Activated B cell treated with CpG ODN at 0.5 μM for 24 hours (primary cell): Measurements from ENCODE around the gene OR1S2. TPM values are rescaled to one million over a fixed set of nuclear protein-coding genes. Genes with fewer than 3 reads are reported as not detected.

ENCODE experiments used
- ATAC-seq: fragments of 200-7000 bp; cut with Tn5 transposase; one replicate; pipeline ENCODE4 v1.10.0; 2021; ENCODE audit warnings: low read depth, mild to moderate bottlenecking, moderate library complexity
- CTCF ChIA-PET: fragments of 350-600 bp; sonication (Branson Sonifier 250); formaldehyde crosslinking; loops from one replicate; lab custom pipeline; 2021; ENCODE audit warnings: antibody characterized with exemption; lab: Charles Lee
- POLR2A ChIA-PET: fragments of 350-600 bp; sonication (Branson Sonifier 250); formaldehyde crosslinking; loops from one replicate; lab custom pipeline; 2021; ENCODE audit warnings: antibody characterized with exemption; lab: Charles Lee
- DNase-seq: peaks from one replicate; pipeline ENCODE4 v3.0.0; 2022
- H3K27ac Mint-ChIP-seq: one replicate; pipeline ENCODE4 v1.8.0; 2020; ENCODE audit warnings: mixed read lengths
- H3K27me3 Mint-ChIP-seq: one replicate; pipeline ENCODE4 v1.8.0; 2021; ENCODE audit warnings: mixed read lengths
- H3K36me3 Mint-ChIP-seq: one replicate; pipeline ENCODE4 v1.8.0; 2021; ENCODE audit warnings: low read depth, mixed read lengths
- H3K4me1 Mint-ChIP-seq: one replicate; pipeline ENCODE4 v1.8.0; 2021; ENCODE audit warnings: mixed read lengths
- H3K4me3 Mint-ChIP-seq: one replicate; pipeline ENCODE4 v1.8.0; 2020; ENCODE audit warnings: mild to moderate bottlenecking, mixed read lengths
- H3K9me3 Mint-ChIP-seq: one replicate; pipeline ENCODE4 v1.8.0; 2020; ENCODE audit warnings: mixed read lengths
- intact Hi-C: fragments of 100-400 bp; cut with micrococcal nuclease; formaldehyde crosslinking; loops from one replicate; pipeline ENCODE4 v1.15.1; 2024
- total RNA-seq: library from RNA; stranded (reverse); gene quantifications from 2 replicates; pipeline ENCODE4 v1.2.3, GENCODE V29; 2022
- TF ChIP-seq, protein P1 (sequence below): fragments of 200-600 bp; IDR thresholded peaks from one replicate; pipeline ENCODE4 v1.8.0; 2022; ENCODE audit warnings: antibody characterized with exemption, mild to moderate bottlenecking

Gene OR1S2
- total RNA-seq, 1 donor from 2014 or later: not detected

DNA sequence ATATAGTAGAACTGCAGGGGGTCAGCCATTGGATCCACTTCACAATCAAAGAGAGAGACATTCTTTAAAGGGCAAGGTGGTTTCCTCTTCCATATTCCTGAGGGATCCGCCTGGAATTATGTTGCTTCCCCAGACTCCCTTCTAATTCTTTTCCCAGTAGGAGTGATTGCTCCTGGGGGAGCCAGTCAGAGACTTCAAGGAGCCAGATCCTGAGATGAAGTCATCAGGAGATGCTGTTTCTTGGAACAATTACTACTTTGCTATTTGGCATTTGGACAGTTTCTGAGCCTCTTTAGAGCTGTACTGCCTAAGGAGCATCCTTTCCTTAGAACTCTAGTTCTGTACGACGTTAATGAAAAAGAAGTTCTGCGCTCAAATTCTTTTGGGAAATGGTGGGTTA, 17.0 kb downstream of the OR1S2 start:
- no peak overlapping the region for H3K27ac Mint-ChIP-seq
- no peaks in the 10 kb centered on the region for H3K27me3 Mint-ChIP-seq
- no peak overlapping the region for H3K4me3 Mint-ChIP-seq
- POLR2A ChIA-PET: no interaction called here
- CTCF ChIA-PET: no interaction called here
- intact Hi-C loops: no loop called here
- ATAC-seq: no peak
- DNase-seq: no peak
- H3K4me1 Mint-ChIP-seq: no peaks in the 10 kb centered on the region
- H3K9me3 Mint-ChIP-seq: no peaks in the 10 kb centered on the region
- H3K36me3 Mint-ChIP-seq: no peaks in the 10 kb centered on the region
- TF ChIP-seq, protein P1, sequence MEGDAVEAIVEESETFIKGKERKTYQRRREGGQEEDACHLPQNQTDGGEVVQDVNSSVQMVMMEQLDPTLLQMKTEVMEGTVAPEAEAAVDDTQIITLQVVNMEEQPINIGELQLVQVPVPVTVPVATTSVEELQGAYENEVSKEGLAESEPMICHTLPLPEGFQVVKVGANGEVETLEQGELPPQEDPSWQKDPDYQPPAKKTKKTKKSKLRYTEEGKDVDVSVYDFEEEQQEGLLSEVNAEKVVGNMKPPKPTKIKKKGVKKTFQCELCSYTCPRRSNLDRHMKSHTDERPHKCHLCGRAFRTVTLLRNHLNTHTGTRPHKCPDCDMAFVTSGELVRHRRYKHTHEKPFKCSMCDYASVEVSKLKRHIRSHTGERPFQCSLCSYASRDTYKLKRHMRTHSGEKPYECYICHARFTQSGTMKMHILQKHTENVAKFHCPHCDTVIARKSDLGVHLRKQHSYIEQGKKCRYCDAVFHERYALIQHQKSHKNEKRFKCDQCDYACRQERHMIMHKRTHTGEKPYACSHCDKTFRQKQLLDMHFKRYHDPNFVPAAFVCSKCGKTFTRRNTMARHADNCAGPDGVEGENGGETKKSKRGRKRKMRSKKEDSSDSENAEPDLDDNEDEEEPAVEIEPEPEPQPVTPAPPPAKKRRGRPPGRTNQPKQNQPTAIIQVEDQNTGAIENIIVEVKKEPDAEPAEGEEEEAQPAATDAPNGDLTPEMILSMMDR: no peak

DNA sequence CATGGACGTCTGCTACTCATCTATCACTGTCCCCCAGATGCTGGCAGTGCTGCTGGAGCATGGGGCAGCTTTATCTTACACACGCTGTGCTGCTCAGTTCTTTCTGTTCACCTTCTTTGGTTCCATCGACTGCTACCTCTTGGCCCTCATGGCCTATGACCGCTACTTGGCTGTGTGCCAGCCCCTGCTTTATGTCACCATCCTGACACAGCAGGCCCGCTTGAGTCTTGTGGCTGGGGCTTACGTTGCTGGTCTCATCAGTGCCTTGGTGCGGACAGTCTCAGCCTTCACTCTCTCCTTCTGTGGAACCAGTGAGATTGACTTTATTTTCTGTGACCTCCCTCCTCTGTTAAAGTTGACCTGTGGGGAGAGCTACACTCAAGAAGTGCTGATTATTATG, 24.3 kb downstream of the OR1S2 start:
- CTCF ChIA-PET: no interaction called here
- Mint-ChIP-seq H3K4me1 (no peaks in the 10 kb centered on the region), H3K9me3 (no peaks in the 10 kb centered on the region), H3K36me3 (no peaks in the 10 kb centered on the region), H3K27me3 (peaks cover 15% of the 10 kb centered on the region), H3K27ac (no peak overlapping the region), H3K4me3 (no peak overlapping the region)
- ATAC-seq (no peak), DNase-seq (no peak)
- intact Hi-C loops: no loop called here
- POLR2A ChIA-PET: no interaction called here
- TF ChIP-seq, protein P1: no peak

DNA sequence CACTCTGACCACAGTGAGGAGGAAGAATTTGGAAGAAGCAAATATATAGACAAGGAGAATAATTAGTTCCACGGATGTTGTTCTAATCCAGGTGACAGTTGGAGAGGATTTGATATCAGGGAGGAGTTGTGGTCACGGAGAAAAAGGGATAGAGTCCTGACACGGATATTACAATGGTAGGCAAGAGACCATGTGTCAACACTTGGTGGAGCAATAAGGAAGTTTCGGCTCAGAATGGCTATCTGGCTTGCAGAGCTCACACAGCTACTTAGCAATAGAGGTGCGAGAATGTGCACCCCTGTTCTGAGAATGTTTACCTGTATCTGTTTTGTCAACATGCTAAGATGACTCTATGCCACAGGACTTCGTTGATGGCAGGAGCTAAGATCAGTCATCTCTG, 25.5 kb downstream of the OR1S2 start:
- H3K4me1 Mint-ChIP-seq: no peaks in the 10 kb centered on the region
- ChIA-PET POLR2A (no interaction called here), CTCF (no interaction called here)
- H3K36me3 Mint-ChIP-seq: no peaks in the 10 kb centered on the region
- ATAC-seq (no peak), DNase-seq (no peak)
- H3K27me3 Mint-ChIP-seq: peaks cover 17% of the 10 kb centered on the region
- TF ChIP-seq, protein P1: no peak
- H3K9me3 Mint-ChIP-seq: no peaks in the 10 kb centered on the region
- H3K4me3 Mint-ChIP-seq: no peak overlapping the region
- no peak overlapping the region for H3K27ac Mint-ChIP-seq
- intact Hi-C loops: no loop called here

DNA sequence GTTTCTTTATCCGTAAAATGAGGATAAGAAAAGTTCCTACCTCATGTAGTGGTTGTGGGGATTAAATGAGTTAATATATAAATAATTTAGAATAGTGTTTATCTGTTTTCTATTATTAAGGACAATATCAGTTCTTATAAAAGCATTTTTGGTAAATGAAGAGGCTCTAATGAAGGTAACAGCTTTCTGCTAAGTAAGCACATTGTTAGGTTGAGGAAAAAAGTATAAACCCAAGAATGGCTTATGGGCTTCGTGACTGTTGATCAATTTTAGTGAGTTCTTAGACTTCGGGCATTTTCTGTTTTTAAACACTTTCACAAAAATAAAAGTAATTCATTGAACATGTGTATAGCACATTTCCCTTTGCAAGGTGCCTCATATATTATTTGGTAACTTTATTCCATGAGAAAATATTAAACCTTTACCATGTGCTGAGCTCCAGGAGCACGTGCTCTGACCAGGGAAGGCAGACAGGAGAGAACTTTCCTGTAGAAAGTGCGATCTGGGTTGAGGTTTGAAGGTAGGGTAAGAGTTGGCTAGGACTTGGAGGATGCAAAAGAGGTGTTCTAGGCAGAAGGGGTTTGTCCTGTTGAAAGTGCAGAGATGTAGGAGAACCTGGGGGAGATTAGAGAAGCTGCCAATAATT, 26.4 kb downstream of the OR1S2 start:
- Mint-ChIP-seq H3K36me3 (no peaks in the 10 kb centered on the region), H3K27me3 (peaks cover 17% of the 10 kb centered on the region), H3K4me3 (no peak overlapping the region), H3K27ac (no peak overlapping the region), H3K9me3 (no peaks in the 10 kb centered on the region), H3K4me1 (no peaks in the 10 kb centered on the region)
- ChIA-PET CTCF (no interaction called here), POLR2A (no interaction called here)
- TF ChIP-seq, protein P1: no peak
- ATAC-seq (no peak), DNase-seq (no peak)
- intact Hi-C loops: no loop called here

DNA sequence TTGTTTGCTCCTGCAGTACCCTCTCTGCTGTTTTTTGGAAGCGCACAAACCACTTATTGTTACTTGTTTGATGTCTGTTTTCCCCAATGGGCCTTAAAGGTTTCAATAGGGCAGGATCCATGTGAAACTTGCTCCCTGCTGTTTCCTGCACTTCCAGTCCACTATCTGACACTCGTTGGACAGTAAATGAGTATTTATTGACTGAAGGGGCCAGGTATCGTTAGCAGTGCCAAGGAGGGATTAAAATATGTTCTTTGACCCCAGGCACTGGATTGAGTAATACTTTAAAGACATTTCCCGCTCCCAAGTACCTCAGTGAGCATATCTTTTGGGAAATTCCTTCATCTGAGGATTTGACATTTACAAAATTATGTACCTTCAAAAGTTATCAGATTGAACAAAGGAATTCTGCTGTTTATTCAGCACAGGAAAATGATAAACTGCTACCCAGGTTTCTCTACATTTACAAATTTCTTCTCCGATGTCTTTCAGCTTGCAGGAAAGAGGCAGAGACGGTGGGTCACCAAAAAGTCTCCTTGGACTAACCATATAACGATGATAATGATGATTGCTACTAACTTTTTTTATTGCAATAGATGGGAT, 38.3 kb downstream of the OR1S2 start:
- no peaks in the 10 kb centered on the region for H3K4me1 Mint-ChIP-seq
- peaks cover 2% of the 10 kb centered on the region for H3K27me3 Mint-ChIP-seq
- CTCF ChIA-PET: no interaction called here
- POLR2A ChIA-PET: no interaction called here
- no peak overlapping the region for H3K4me3 Mint-ChIP-seq
- TF ChIP-seq, protein P1: no peak
- DNase-seq (no peak), ATAC-seq (no peak)
- H3K36me3 Mint-ChIP-seq: no peaks in the 10 kb centered on the region
- intact Hi-C loops: no loop called here
- H3K9me3 Mint-ChIP-seq: no peaks in the 10 kb centered on the region
- no peak overlapping the region for H3K27ac Mint-ChIP-seq
